GM12891 (cell line): ENCODE results near the gene SCP2D1.

Experiments
- POLR2A ChIP-seq: IDR thresholded peaks from 2 replicates; pipeline ENCODE4 v1.6.1; 2011; ENCODE audit warnings: low read depth, low read length, control low read depth
- POLR2AphosphoS5 ChIP-seq: IDR thresholded peaks from 2 replicates; pipeline ENCODE4 v1.6.1; 2011; ENCODE audit warnings: low read depth, low read length, control low read depth
- POU2F2 ChIP-seq: IDR thresholded peaks from 2 replicates; pipeline ENCODE4 v1.6.1; 2011; ENCODE audit warnings: low read depth, mild to moderate bottlenecking, control low read depth, low read length, moderate library complexity
- SPI1 ChIP-seq: IDR thresholded peaks from 2 replicates; pipeline ENCODE4 v1.6.1; 2011; ENCODE audit warnings: low read depth, low read length, control low read depth
- TAF1 ChIP-seq: IDR thresholded peaks from 2 replicates; pipeline ENCODE4 v1.6.1; 2011; ENCODE audit warnings: low read depth, low read length, control low read depth

- TF ChIP-seq POLR2A = peak; percentile 87
- peak; percentile 81 for TF ChIP-seq POLR2AphosphoS5
- TF ChIP-seq TAF1 = peak; percentile 45; the same call in 1 of the 2 replicates
- peak; percentile 73; the same call in 1 of the 2 replicates for TF ChIP-seq POU2F2
- no peak for TF ChIP-seq SPI1
Observed at GRCh38 chr20:18793625-18794427, 19.8 kb upstream of the SCP2D1 start.
